ENCODE results near the gene MGST2. TPM values are rescaled to one million over a fixed set of nuclear protein-coding genes. Genes with fewer than 3 reads are reported as not detected.

Gene MGST2
- total and polyA plus RNA-seq, 10 of the 15 experiments (the other 5 are each of a cell fraction or from before 2014, with no cell fraction given), result 19.0 to 50.1 (median 30.6) TPM

GRCh38 chr4:139666735-139667281 is 1.2 kb downstream of the MGST2 start (continued):
- no peak for TF ChIP-seq PRDM15 (CRISPR knock-in tag; IDR thresholded peaks at IDR 0.05)
- TF ChIP-seq IRF3 (IDR thresholded peaks at IDR 0.05), result no peak
- TF ChIP-seq GABPA (IDR thresholded peaks at IDR 0.05; ENCODE audit: low read depth), result no peak
- TF ChIP-seq ATF2 (IDR thresholded peaks at IDR 0.05; ENCODE audit: low read length), result no peak
- TF ChIP-seq MAX (IDR thresholded peaks at IDR 0.05; ENCODE audit: low read depth, low read length), result no peak
- no peak for TF ChIP-seq PBX3 (IDR thresholded peaks at IDR 0.05; ENCODE audit: insufficient replicate concordance, low read depth, low read length)
- no peak for TF ChIP-seq CBX3 (IDR thresholded peaks at IDR 0.05; ENCODE audit: borderline replicate concordance, low read depth)
- no peak for TF ChIP-seq DPF2 (IDR thresholded peaks at IDR 0.05)
